ENCODE measurements around the gene PIANP. TPM values are rescaled to one million over a fixed set of nuclear protein-coding genes. Genes with fewer than 3 reads are reported as not detected.

PIANP gene, protein sequence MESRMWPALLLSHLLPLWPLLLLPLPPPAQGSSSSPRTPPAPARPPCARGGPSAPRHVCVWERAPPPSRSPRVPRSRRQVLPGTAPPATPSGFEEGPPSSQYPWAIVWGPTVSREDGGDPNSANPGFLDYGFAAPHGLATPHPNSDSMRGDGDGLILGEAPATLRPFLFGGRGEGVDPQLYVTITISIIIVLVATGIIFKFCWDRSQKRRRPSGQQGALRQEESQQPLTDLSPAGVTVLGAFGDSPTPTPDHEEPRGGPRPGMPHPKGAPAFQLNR
- total RNA-seq = 0.33 and 1.0 TPM in 2 replicates

GRCh38 chr12:6700646-6701051 lies at the start of gene PIANP:
Gene PIANP, minus strand, starts transcription at chr12:6700815. Its CDS starts 2,754 bp downstream, at chr12:6698061.

DNA sequence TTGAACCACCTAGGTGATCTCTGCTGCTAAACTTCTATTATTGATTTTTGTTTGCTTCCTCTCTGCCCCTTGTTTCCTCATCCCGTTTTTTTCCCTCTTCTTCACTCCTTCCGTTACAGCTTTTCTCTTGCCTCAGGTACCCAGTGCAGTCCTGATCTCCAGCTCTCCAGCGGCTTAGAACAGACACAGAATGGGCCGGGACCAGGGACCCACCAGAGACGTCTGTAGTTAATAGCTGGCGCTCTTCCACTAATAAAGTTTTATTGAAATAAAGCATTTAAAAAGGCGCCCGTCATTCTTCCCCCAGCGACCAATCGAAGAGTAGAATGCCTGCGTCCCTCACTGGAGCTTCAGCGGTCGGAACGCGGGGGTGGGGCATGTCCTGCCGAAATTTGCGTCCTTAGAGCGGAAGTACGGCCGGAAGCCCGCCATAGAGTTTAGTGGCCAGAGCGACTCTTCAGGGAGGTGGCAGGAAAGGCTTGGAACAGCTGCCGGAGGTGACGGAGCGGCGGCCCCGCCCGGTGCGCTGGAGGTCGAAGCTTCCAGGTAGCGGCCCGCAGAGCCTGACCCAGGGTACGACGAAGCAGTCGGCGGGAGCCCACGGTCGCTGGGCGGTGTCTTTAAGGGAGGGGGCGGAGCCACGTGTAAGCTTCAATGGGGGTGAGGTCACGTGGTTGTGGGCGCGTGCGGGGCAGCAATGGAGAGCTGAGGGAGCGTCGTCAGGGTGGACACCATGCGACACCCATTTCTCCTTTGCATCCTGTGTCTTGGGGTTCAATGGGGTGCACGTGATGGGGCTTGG lies 23.2 kb upstream of the PIANP start, which contains the start of gene COPS7A:
Gene COPS7A (plus strand): TSS at position 440 of the 802 bp plus-strand sequence. CDS start 611 bp downstream, outside the sequence.

GRCh38 chr12:6688999-6689882 lies 11.4 kb downstream of the PIANP start, which contains the start of gene ZNF384:
Gene ZNF384, minus strand, starts transcription at chr12:6689375. Its CDS starts 9,855 bp downstream, at chr12:6679520.

DNA sequence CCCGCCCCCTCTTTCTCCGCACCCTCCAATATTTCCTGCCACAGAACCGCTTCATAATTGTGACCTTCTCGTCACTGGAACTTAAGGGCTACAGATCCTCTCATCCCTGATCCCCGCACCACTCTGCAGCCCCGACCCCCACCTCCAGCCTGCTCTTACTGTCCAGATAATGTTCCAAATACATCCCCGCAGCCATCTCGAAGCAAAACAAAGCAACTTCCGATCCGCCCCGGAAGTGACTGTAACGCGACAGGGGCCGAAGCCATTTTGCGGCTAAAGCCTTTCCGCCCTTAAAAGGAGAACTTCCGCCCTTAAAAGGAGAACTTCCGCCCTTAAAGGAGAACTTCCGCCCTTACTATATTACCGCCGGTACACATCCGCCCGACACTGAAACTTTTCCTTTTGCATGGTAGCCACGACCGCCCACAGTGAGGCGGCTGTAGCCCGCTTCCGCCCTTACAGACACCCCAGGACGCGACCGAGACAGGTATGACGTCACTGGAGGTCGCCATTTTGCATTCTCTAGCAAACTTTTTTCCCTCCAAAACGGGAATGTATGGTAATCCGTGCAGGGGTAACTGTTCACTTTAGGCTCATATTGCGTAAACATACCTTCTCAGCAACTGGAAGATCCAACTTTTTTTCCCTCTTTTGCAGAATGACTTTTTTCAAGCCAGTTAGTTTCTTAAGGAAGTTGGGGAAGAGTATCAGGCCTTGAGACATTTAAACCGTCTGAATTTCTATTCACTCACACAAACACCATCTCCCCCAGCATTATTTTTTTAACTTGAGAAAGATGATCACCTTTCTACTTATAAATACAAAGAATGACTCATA lies 37.5 kb downstream of the PIANP start, which contains the start of gene ING4:
Gene ING4 (minus strand): TSS at position 214 of the 837 bp plus-strand sequence. CDS start 18 bp downstream, at position 196.

DNA sequence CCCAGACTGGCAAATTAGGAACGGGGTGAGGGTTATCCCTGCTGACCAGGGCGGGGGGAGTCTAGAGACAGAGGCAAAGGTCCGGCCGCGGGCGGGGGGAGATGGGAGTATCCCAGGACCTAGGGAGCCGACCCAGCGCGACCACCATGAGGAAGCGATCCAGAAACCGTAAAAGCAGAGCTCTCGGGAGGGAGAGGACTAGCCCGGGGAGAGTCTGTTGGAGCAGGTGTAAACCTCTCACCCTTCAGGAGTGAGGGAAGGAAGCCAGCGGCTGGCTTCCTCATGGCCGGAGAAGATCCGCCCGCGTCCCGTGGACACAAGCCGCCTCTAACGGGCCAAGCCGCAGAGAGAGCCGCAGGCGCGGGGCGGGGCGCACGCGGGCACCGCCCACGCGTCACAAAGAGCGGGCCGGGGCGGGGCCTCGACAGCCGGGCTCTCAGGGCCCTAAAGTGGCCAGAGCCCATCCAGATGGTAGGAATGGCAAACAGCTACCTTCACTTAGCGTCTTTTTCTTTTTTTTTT lies 53.5 kb downstream of the PIANP start, which contains the start of gene ACRBP:
Gene ACRBP (minus strand): TSS at position 350 of the 522 bp plus-strand sequence. CDS start 66 bp downstream, at position 284.

Other genes with a start within 250 kb of the PIANP start
- gene TAPBPL, start 248.8 kb downstream of the PIANP start, total RNA-seq = 17.4 and 17.7 TPM in 2 replicates
- gene VAMP1, start 230.1 kb downstream of the PIANP start, total RNA-seq = 10.2 and 19.5 TPM in 2 replicates
- gene MRPL51, start 207.6 kb downstream of the PIANP start, total RNA-seq = 110 and 136 TPM in 2 replicates
- 38.5 and 101 TPM in 2 replicates for gene NCAPD2, start 206.7 kb downstream of the PIANP start, total RNA-seq
- 10,148 and 10,314 TPM in 2 replicates for gene GAPDH, start 166.3 kb downstream of the PIANP start, total RNA-seq
- gene IFFO1, start 144.8 kb downstream of the PIANP start, total RNA-seq = 21.7 and 22.2 TPM in 2 replicates
- gene NOP2, start 132.5 kb downstream of the PIANP start, total RNA-seq = 14.4 and 20.0 TPM in 2 replicates
- gene CHD4, start 93.4 kb downstream of the PIANP start, total RNA-seq = 255 and 275 TPM in 2 replicates
- gene LPAR5, start 64.9 kb downstream of the PIANP start, total RNA-seq = not detected in 2 replicates
- gene ACRBP, start 53.4 kb downstream of the PIANP start, total RNA-seq = 0.29 and 0.50 TPM in 2 replicates
- 39.7 and 53.5 TPM in 2 replicates for gene ING4, start 37.7 kb downstream of the PIANP start, total RNA-seq
- 12.7 and 13.2 TPM in 2 replicates for gene ZNF384, start 11.4 kb downstream of the PIANP start, total RNA-seq
- gene COPS7A, start 23.2 kb upstream of the PIANP start, total RNA-seq = 83.2 and 106 TPM in 2 replicates
- 178 and 182 TPM in 2 replicates for gene MLF2, start 52.3 kb upstream of the PIANP start, total RNA-seq
- 39.2 and 99.2 TPM in 2 replicates for gene PTMS, start 65.5 kb upstream of the PIANP start, total RNA-seq
- gene LAG3, start 71.7 kb upstream of the PIANP start, total RNA-seq = 0.15 and 0.17 TPM in 2 replicates
- gene CD4, start 88.7 kb upstream of the PIANP start, total RNA-seq = 0.15 and 2.2 TPM in 2 replicates
- gene GPR162, start 121.0 kb upstream of the PIANP start, total RNA-seq = 6.1 and 6.8 TPM in 2 replicates
- 121 and 150 TPM in 2 replicates for gene P3H3, start 127.6 kb upstream of the PIANP start, total RNA-seq
- 1.7 and 2.9 TPM in 2 replicates for gene GNB3, start 140.1 kb upstream of the PIANP start, total RNA-seq
- gene CDCA3, start 150.5 kb upstream of the PIANP start, total RNA-seq = 3.3 and 25.9 TPM in 2 replicates
- 97.8 and 134 TPM in 2 replicates for gene USP5, start 151.3 kb upstream of the PIANP start, total RNA-seq
- 1,080 and 1,447 TPM in 2 replicates for gene TPI1, start 166.7 kb upstream of the PIANP start, total RNA-seq
- gene SPSB2, start 172.5 kb upstream of the PIANP start, total RNA-seq = 6.3 and 14.1 TPM in 2 replicates
- gene LRRC23, start 204.0 kb upstream of the PIANP start, total RNA-seq = 13.2 and 14.9 TPM in 2 replicates
- gene ENO2, start 213.8 kb upstream of the PIANP start, total RNA-seq = 20.1 and 29.3 TPM in 2 replicates
- gene ATN1, start 227.1 kb upstream of the PIANP start, total RNA-seq = 16.9 and 31.9 TPM in 2 replicates
- not detected in 2 replicates for gene RNU7-1, start 243.0 kb upstream of the PIANP start, total RNA-seq
- gene C12orf57, start 243.2 kb upstream of the PIANP start, total RNA-seq = 61.5 and 94.6 TPM in 2 replicates